HepG2 (cell line): ENCODE measurements around the gene SFT2D1.

Source experiments
- AHR ChIP-seq: IDR thresholded peaks from 2 replicates; pipeline ENCODE4 v1.6.1; 2018; ENCODE audit warnings: missing genetic modification reagents, missing compliant biosample characterization
- CERS6 ChIP-seq: sonication (generic); formaldehyde crosslinking; IDR thresholded peaks from 2 replicates; pipeline ENCODE4 v1.5.0; 2020; ENCODE audit warnings: missing genetic modification reagents
- GRHL1 ChIP-seq: sonication (generic); formaldehyde crosslinking; conservative IDR thresholded peaks from 2 replicates; pipeline ENCODE4 v1.8.0; 2022; ENCODE audit warnings: missing genetic modification reagents
- MXI1 ChIP-seq: IDR thresholded peaks from 3 replicates; pipeline ENCODE4 v1.6.1; 2012; ENCODE audit warnings: low read depth, low read length, inconsistent platforms, borderline replicate concordance
- POLR2A ChIP-seq, 2 experiments: IDR thresholded peaks; 2 replicates each; pipeline ENCODE4 v1.6.1; 2011; ENCODE audit warnings: low read depth in 2 of 2, low read length in 2 of 2, mild to moderate bottlenecking in 1 of 2, moderate library complexity in 1 of 2; ENCODE audit not compliant: insufficient read depth in 1 of 2
- ZNF44 ChIP-seq: sonication (generic); formaldehyde crosslinking; IDR thresholded peaks from 2 replicates; pipeline ENCODE4 v1.5.1; 2020; ENCODE audit warnings: mild to moderate bottlenecking, missing genetic modification reagents

- TF ChIP-seq POLR2A (IDR thresholded peaks at IDR 0.05; ENCODE audit: insufficient read depth in 1 of 2, low read depth in 2 of 2, low read length in 2 of 2) (no peak), MXI1 (no peak), AHR (no peak), GRHL1 (CRISPR knock-in tag) (no peak), ZNF44 (CRISPR knock-in tag) (no peak), CERS6 (CRISPR knock-in tag) (no peak)
Observed at GRCh38 chr6:166346449-166346848, 4.1 kb upstream of the SFT2D1 start.
